Fibroblast of peridontal ligament (primary cell): ENCODE measurements around the gene PRC1.

ENCODE experiments used
- DNase-seq: peaks from one replicate; pipeline ENCODE4 v3.0.0-alpha.2; 2010; ENCODE audit errors: extremely low read depth

The PRC1 gene

DNA sequence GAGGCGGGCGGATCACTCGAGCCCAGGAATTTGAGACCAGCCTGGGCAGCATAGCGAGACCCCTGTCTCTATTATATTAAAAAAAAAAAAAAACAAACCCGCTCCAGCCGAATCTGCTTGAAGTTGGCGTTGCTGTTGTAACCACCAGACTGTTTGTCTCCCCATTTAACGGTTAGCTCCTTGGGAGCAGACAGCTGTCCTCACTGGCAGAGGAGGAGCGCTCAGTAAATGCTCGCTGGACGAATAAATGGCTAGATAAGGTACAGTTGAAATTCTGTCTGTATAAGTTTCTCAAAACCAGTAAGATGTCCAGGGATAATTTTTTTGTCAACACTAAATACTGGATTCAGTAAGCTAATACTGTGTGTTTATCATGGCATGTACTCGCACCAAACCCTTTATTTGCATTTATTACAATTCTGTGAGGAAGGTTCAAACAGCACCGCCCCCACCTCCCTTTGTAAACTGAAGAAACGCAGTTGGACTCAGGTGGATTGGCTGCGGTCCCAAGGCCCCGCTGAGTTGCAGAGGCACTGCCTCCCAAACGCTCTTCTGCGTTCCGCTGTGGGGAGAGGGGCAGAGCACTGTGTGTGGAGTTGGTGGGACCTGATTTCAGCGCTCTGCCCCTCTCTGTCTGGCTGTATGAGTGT, 38.6 kb downstream of the PRC1 start:
- no peak for DNase-seq

DNA sequence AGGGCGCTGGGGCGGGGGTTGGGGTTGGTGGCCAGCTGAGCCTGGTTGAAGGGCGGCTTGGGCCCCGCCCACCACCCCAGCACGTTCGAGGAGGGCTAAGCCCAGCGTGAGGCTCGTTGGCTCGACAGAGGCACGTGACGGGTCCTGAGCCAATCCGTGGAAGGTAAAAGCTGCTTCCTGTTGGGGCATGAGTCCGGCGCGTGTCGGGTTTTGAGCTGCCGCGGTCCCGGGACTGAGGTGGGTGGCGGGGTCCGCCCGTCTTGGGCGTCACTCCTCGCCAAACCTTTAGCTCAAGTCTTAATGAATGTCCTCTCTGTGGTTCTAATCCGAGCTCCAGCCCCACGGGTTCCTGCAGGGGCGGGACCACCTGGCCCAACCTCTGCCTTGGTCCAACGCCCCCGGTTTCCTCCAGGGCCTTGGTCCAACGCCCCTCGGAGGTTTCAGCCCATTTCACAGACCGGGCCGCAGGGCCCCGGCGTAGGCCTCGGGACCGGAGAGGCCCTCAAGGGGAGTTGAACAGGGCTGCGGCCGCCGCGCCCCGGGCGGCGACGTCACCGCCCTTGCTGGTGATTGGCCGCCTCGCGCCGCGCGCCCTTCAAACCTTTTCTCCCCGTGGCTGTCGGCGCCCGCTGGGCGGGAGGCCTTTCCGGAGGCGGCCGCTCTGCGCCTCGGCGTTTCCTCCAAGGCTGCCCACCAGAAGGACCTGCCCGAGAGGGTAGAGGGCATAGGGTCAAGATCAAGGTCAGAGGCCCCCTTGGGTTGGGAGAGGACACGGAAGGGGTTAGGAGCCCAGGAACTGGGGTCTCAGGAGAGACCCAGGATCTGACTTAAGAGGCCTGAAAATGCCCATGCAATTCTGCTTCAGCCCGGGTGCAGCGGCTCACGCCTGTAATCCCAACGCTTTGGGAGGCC, 39.4 kb downstream of the PRC1 start, which contains the start of gene RCCD1:
Gene RCCD1, plus strand, starts transcription at position 173 of the 912 bp plus-strand sequence. CDS start 1,851 bp downstream, outside the sequence.
- DNase-seq: peak; percentile 92

DNA sequence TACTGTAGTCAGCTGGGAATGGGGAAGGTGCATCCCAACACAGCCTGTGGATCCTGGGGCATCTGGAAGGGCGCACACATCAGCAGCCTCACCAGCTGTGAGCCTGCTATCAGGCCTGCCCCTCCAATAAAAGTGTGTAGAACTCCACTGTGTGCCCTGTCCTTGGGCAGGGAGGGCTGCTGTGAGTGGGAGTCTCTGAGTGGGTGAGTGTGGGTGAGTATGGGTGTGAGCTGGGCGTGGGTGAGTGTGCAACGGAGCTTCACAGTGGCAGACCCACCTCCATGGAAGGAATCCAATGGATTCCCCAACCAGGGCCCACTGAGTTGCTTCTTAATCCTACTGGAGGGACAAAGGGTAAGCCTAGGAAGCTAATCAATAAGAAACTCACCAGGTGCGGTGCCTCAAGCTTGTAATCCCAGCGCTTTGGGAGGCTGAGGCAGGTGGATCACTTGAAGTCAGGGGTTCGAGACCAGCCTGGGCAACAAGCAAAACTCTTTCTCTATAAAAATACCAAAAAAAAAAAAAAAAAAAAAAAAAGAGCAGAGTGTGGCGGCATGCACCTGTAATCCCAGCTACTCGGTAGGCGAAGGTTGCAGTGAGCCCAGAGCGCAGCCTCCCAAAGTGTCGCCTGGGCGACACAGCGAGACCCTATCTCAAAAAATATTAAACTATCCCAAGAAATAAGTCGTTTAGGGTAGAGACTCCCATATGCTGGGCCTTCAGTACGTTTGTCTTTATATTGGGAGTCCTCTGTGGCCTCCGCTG, 40.2 kb downstream of the PRC1 start:
- no peak for DNase-seq

DNA sequence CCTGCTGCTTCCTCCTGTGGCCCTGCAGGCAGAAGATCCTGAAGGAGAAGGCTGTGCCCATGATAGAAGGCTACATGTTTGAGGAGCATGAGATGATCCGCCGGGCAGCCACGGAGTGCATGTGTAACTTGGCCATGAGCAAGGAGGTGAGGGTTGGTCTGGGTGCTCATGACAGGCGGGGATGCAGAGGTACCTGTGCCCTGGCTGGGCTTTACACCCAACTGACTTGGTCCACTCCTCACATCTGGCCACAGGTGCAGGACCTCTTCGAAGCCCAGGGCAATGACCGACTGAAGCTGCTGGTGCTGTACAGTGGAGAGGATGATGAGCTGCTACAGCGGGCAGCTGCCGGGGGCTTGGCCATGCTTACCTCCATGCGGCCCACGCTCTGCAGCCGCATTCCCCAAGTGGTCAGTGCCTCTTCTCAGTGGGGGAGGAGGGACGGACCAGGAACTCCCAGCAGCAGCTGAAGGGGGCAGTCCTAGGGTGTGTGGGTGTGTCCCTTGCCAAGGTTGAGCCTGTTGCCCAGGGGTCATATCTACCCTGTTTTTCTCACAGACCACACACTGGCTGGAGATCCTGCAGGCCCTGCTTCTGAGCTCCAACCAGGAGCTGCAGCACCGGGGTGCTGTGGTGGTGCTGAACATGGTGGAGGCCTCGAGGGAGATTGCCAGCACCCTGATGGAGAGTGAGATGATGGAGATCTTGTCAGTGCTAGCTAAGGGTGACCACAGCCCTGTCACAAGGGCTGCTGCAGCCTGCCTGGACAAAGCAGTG, 41.2 kb downstream of the PRC1 start:
- no peak for DNase-seq

DNA sequence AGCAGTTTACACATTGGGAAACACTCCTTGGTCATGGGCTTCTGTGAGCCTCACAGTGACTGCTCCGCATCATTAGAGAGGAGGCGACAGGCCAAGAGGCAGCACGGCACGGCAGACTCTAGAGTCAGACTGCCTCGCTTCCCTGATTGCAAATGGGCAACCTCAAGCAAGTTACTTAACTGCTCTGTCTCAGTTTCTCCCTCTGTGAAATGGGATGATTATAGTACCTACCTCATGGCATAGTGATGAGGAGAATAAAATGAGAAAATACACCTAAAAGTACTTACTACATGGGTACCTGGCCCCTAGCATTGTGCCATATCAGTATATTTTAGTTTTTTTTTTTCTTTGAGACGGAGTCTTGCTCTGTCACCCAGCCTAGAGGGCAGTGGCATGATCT, 43.7 kb downstream of the PRC1 start:
- DNase-seq: no peak

DNA sequence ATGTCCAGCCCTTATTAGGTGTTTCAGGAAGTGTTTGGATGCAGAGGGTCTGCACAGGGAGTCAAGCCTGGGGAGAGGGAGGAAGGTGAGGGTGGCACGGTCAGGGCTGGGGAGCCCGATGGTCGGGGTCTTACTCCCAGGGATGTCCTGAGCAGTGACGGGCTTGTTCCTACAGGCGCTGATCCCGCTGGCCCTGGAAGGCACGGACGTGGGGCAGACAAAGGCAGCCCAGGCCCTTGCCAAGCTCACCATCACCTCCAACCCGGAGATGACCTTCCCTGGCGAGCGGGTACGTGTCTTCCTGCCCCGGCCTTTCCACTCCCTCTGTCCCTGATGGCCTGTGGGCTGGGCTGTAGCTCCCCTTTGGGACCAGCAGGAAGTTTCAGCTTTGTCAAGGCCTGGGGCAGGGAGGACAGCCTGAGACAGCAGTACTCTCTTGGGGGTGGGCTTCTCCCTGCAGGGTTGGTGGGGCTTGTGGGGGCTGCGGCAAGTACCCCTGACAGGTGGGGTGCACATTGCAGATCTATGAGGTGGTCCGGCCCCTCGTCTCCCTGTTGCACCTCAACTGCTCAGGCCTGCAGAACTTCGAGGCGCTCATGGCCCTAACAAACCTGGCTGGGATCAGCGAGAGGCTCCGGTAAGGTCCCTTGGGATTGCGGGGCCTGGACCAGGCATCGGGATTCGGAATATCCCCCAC, 44.2 kb downstream of the PRC1 start:
- DNase-seq: no peak

DNA sequence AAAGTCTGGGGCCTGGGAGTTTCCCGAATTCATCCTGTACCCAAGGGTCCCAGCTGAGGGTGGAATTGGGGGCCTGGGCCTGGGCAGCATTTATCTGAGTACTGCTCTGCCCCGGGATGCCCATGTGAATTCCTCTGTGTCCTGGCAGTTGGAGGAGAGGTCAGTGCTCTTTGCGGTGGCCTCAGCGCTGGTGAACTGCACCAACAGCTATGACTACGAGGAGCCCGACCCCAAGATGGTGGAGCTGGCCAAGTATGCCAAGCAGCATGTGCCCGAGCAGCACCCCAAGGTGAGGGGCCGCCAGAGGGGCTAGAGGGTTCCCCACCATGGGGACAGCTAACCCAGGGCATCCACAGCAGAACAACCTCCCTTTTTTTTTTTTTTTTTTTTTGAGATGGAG, 45.8 kb downstream of the PRC1 start:
- no peak for DNase-seq

DNA sequence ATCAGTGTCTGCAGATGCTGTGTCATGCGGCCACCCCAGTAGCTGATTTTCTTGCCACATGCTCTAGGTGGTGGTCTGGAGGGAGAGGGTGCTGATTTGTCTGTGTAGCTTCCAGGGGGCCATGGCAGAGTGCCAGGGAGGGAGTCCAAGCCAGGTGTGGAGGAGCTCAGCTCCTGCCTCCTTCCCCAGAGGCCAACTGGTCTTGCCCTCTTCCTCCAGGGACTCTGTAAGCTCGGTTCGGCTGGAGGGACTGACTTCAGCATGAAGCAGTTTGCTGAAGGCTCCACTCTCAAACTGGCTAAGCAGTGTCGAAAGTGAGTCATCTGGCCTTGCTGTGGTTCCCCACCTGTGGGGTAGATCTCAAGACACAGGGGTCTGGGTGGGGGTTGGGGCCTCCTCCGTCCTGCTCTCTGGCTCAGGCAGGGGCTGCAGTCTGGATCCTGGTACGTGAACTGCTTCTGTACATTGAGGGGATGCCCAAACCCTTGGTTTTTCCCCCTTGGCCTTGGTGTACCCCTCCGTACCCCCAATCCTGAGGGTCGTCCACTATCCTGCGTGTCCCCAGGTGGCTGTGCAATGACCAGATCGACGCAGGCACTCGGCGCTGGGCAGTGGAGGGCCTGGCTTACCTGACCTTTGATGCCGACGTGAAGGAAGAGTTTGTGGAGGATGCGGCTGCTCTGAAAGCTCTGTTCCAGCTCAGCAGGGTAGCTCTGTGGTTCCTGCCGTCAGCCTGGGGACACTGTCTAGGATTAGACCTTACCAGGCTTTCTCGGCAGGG, 46.6 kb downstream of the PRC1 start:
- DNase-seq: no peak

DNA sequence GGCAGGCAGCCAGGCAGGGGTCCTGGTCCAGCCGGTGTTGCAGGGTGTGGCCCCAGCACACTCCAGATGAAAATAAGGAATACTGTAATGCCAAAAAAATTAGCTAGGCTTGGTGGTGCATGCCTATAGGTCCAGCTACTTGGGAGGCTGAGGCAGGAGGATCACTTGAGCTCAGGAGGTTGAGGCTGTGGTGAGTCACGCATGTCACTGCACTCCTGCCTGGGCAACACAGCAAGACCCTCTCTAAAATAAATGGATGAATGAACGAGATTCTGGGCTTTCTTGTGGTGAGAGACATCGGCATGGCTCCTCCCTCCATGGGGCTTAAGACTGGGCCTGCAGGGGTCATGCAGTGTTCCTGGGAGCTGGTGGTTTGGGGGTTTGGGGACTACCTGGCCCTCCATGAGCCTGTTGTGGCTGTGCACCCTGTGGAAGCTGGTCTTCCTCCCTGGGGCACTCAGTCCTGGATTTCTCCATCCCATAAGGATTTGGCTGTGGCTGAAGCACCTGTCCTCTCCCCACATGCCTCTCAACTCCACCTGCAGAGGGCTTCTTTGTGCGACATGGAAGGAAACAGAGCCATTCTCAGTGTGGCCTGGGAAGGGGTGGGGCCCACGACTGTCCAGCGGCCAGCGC, 47.3 kb downstream of the PRC1 start:
- DNase-seq: no peak

DNA sequence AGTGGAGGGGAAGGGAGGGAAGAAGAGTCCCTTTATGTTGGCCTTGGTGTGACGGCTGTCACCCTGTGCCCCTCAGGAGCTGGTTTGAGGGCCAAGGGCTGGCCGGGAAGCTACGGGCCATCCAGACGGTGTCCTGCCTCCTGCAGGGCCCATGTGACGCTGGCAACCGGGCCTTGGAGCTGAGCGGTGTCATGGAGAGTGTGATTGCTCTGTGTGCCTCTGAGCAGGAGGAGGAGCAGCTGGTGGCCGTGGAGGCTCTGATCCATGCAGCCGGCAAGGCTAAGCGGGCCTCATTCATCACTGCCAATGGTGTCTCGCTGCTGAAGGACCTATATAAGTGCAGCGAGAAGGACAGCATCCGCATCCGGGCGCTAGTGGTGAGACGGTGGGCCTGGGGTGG, 47.8 kb downstream of the PRC1 start:
- DNase-seq: no peak

DNA sequence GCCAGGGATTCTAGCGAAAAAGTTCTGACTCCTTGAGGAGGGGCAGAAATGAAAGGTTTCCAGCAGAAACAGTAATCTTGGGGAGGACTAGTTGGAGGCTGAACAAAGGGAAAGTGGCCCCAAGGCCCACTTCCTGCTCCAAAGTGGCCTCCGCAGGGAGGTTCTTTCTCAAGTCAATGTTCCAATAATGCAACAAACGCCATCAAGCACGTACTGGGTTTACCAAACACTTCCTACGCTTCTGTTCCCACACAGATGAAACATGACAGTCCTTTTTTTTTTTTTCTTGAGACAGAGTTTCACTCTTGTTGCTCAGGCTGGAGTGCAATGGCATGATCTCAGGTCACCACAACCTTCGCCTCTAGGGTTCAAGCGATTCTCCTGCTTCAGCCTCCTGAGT, 49.2 kb downstream of the PRC1 start:
- no peak for DNase-seq

DNA sequence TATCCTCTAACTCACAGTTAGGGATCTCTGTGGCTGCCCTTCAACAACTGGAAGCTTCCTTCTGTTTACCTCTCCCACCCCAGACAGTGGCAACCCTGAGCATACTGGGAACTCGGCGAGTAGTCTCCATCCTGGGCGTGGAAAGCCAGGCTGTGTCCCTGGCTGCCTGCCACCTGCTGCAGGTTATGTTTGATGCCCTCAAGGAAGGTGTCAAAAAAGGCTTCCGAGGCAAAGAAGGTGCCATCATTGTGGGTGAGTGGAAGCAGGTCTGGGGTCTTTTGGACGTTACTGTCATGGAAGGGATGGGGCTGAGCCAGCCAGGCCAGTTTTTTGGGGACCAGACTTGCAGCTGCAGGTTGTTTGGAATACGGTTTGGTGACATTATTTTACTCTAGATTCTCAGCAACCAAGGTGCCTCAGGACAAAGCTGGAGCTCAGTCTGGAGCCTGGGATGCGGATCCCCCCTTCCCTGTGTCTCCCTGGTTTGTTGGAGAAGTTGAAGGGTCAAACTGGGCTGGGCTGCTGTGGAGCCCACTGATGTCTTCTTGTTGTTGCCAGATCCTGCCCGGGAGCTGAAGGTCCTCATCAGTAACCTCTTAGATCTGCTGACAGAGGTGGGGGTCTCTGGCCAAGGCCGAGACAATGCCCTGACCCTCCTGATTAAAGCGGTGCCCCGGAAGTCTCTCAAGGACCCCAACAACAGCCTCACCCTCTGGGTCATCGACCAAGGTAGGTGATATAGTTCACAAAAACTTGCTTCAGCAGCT, 51.8 kb downstream of the PRC1 start:
- no peak for DNase-seq

DNA sequence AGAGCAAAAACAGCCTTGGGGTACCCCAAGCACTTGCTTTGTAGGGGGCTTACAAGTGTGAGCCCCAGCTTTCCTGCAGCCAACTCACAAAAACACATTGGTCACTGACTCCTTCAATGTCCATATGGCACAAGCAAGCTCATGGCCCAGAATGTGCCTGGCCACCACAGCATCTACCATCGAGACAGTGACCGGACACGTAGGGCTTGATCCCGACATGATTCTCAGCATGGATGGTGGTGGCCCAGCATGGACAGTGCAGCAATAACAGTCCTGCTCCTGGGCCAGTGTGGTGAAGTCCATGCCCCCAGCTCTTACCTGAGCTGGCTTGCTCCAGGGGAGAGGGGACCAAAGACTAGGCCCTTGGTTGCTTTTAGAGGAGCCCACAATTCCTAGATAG, 53.3 kb downstream of the PRC1 start:
- DNase-seq: no peak

DNA sequence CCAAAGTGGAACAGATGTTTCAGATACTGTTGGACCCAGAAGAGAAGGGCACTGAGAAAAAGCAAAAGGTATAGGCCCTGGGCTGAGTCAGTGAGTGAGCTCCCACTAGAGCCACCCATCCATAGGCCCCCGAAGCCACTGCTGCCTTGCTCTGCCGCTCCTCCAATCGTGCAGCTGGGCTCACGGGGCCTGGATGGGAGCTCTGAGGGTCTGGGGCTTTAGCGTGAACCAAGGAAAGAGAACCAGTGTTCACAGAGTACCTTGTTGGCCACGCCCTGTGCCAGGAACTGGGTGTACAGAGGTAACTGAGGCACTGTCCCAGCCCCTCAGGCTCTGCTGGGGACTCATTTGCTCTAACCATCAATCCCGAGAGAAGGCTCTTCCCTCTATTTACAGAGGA, 54.6 kb downstream of the PRC1 start:
- DNase-seq: no peak

DNA sequence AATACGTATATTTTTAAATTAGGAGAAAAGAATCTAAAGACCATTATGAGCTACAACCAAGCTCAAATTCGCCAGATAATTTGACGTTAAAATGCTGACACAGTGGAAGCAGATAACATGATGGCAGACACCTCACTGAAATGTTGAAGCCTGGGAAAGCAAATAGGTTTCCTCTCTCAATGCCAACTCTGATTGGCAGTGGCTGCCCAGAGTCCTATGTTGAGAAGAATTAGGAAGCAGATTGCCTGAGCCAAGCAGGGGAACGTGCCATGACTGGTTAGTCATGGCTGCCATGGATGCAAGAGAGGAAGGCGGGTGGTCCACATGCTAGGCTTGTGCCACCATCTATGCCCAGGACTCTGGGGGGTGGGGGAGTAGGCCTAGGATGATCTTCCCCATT, 56.1 kb downstream of the PRC1 start:
- DNase-seq: no peak

DNA sequence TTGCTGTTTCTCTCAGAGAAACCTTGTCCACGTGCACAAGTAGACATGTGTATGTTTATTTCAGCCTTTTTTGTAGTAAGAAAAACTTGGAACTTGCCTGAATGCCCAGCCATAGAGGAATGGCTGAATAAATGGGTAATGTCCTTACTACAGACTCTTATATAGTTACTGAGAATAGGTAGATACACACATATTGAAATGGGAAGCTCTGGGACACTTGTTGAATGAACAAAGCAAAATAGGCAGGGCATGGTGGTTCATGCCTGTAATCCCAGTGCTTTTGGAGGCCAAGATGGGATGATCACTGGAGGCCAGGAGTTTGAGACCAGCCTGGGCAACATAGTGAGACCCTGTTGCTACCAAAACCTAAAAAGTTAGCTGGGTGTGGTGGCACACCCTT, 57.5 kb downstream of the PRC1 start:
- DNase-seq: no peak

DNA sequence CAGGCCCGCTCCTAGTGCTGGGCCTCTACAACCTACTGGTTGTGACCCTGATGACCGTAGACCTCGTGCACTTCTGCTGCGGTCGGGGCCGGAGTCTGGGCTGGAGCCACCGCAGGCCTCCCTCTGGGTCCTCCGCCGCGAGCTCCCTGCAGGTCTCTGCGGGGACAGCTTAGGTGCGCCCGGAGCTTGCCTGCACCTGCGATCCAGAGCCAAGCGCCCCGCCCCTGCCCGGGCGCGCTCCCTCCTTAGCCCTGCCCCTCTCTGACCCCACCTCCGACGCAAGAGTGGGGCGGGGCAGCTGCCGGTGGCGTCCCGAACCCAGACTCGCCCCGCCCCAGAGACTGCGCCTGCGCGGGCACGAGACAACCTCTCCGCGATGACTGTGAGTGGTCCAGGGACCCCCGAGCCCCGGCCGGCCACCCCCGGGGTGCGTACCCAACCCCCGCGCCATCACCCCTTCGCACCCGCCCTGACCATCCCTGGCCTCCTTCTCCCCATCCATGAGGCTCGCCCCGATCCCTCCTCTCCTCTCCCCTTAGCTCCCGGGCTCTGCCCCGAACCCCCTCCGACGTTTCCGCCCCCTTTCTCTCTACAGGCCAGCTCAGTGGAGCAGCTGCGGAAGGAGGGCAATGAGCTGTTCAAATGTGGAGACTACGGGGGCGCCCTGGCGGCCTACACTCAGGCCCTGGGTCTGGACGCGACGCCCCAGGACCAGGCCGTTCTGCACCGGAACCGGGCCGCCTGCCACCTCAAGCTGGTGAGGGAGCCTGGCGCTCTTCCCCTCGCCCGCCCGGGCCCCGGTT, 59.2 kb downstream of the PRC1 start, which contains the start of gene UNC45A:
Gene UNC45A, plus strand, starts transcription at position 337 of the 803 bp plus-strand sequence. Its CDS starts 40 bp downstream, at position 377.
- peak; percentile 72 for DNase-seq
